GM20000 (cell line): ENCODE results near the gene AGAP3.

Source experiments
- DNase-seq: peaks from one replicate; pipeline ENCODE4 v3.0.0; 2012; ENCODE audit warnings: low spot score
- CTCF ChIP-seq: IDR thresholded peaks from 2 replicates; pipeline ENCODE4 v1.5.1; 2012; ENCODE audit warnings: mild to moderate bottlenecking, control low read depth; ENCODE audit errors: extremely low read depth, missing control alignments

AGAP3 gene

DNA sequence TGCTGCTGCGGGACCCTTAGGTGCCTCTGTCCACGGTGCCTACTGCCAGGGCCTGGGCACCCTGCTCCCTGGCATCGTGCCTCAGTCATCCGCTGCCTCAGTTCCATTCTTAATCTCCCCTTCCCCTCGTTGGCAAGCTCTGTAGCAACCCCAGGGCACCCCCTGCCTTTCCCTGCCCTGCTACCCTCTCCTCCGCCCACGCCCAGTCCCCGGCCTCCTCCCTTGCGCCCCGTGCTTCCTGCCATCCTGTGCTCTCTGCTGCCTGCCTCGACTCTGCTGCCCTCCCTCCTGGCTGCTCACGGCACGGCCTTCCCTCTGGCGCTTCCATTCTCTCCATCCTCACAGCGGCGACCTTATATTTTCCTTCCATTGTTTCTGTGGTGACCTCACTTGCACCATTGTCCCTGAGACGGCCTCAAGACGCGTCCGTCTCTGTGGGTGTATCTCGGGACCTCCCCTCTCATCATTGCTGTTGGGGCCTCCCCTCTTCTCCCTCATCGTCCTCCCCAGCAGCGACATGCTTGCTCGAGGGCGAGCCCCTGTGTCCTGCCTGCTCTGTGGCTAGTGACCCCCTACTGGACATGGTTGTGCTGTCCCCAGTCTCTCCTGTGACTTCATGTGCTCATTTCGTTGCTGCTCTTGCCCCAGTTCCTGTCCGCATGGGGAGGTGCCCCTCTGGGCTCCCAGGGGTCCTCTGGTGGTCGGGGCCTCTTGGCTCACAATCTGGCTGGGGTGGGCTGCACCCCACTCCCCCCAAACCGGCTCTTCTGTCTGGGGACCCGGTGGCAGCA lies 35.3 kb downstream of the AGAP3 start:
- DNase-seq: no peak
- no peak for TF ChIP-seq CTCF

DNA sequence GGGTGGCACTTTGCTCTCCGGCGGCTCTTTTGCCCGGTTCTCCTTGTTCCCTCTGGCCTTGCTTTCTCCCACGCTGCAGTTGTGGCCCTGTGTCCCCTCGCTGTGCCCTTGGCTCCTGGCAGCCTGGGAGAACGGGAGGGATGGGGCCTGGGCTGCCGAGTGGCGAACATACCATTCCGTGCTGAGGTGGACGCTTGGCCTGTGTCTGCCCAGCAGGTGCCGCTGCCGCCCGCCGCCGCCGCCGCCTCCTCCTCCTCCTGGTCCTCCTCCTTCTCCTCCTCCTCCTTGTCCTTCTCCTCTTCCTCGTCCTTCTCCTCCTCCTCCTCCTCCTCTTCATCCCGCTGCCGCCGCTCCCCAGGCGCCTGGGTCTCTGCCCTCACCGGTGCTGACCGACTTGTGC lies 36.0 kb downstream of the AGAP3 start:
- DNase-seq: no peak
- TF ChIP-seq CTCF: no peak

GRCh38 chr7:151122796-151123157 lies 36.5 kb downstream of the AGAP3 start:
- no peak for TF ChIP-seq CTCF

GRCh38 chr7:151123158-151123821 lies 37.0 kb downstream of the AGAP3 start:
- DNase-seq: peak; percentile 39
- no peak for TF ChIP-seq CTCF

More at GRCh38 chr7:151122796-151123157, 36.5 kb downstream of the AGAP3 start:
- DNase-seq: no peak

- DNase-seq: peak; percentile 99
- TF ChIP-seq CTCF: peak; percentile 97
These were observed 37.7 kb downstream of the AGAP3 start for GRCh38 chr7:151123822-151124464.

DNA sequence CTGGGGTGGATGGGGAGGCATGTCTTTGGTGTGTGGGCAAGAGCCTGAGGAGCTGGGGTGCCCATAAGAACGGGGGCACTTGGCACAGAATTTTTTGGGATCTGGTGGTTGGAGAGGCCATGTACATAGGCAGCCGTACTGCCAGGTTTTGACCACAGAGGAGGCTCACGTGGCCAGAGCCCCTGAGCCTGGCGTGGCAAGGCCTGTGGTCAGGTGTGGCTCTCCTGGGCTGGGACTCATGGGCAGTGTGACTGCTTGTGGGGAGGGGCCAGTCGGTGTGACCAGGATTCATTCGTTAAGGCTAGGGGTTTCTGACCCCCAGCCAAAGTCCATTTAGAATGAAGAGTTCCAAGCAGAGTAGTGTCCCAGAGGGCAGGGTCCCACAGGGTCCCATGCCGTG lies 38.2 kb downstream of the AGAP3 start:
- peak; percentile 35 for DNase-seq
- TF ChIP-seq CTCF: no peak

DNA sequence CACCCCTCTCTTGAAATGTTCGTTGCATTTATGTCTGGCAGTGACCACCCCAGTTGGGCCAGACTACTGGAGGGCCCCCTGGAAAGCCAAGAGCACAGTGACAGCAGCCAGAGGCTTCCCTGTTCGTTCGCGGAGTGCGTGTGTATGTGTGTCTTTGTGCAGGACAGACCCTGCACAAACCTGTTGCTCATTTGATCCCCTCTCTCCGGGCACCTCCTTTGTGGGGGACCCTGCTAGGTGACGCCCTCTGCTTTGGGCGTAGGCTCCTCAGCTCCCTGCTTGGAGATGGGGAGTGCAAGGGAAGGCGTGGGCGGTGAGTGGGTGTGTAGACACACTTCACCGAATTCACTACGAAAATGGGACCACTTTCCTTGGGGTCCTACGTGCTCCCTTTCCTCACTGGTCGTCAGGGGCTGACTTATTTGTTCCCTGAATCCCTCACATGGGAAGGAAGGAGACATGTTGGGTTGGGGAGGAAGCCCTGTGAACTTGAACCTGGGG lies 38.7 kb downstream of the AGAP3 start:
- DNase-seq: peak; percentile 51
- no peak for TF ChIP-seq CTCF
